GM12872 (cell line): ENCODE data around the gene TPRX1.

Experiments used
- CTCF ChIP-seq: IDR thresholded peaks from 3 replicates; pipeline ENCODE4 v1.5.1; 2011; ENCODE audit warnings: low read depth, mild to moderate bottlenecking, low read length, moderate library complexity; ENCODE audit not compliant: insufficient read depth

Gene TPRX1

DNA sequence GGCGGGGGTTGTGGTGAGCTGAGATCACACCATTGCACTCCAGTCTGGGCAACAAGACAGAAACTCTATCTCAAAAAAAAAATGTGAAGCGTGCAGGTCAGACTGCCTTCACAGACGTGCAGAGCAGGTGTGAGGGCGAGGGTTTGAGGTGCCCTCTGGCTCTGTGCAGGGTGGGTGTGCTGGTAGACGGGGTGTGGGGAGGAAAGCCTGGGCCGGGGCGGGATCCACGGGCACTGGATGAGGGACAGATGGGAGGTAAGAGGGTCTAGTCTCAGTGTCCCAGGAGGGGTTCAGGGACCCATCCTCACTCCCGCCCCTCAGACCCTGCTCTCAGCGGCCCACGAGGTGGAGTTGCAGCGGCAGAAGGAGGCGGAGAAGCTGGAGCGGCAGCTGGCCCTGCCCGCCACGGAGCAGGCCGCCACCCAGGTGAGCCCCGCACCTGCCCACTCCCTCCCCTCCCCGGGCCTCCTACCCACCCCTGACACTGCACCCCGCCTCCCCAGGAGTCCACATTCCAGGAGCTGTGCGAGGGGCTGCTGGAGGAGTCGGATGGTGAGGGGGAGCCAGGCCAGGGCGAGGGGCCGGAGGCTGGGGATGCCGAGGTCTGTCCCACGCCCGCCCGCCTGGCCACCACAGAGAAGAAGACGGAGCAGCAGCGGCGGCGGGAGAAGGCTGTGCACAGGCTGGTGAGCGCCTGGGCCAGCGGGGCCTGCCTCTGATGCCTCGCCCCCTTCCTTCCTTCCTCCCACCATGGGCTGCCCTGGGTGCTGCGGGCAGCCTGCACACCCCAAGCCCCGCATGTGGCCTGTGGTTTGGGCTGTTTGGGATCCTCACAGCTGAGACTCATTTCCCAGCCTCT, 49.9 kb downstream of the TPRX1 start:
- TF ChIP-seq CTCF = no peak

DNA sequence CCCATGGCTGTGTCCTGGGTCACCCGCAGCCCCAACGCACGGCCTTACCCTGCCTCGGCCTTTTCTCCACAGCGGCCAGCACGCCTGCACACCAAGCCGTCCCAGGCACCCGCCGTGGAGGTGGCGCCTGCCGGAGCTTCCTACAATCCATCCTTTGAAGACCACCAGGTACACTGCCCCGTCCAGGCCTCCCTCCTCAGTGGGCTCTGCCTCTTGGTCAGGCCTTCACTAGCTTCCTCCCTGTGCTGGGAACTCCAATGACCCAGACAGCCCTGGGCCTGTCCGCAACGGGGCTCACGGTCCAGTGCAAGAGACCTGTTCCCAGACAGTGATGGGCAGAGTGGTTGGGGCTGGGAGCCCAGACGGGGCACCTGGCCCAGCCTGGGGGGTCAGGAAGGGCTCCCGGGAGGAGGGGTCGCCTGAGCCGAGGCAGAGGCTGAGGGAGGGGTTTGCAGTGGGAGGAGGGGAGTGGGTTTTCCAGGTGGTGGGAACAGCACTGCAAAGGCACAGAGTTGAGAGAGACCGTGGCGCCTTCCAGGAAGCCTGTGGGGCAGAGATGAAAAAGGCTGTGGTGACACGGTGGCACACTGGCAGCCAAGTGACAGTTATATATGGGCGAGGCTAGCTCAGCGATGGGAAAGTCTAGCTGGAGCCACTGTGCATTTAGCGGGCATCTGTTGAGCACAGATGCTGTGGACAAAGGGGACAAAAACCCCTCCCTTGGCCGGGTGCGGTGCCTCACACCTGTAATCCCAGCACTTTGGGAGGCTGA, 51.7 kb downstream of the TPRX1 start:
- TF ChIP-seq CTCF = no peak
